HepG2 (cell line): ENCODE data around the gene PEAK3. TPM values are rescaled to one million over a fixed set of nuclear protein-coding genes. Genes with fewer than 3 reads are reported as not detected.
A peak's percentile ranks its signal among the peaks of the same experiment; 100 is the strongest.

Experiments used
- AGO2 ChIP-seq: fragments of 200-400 bp; formaldehyde crosslinking; optimal IDR thresholded peaks from 2 replicates; pipeline ENCODE3; 2017; ENCODE audit warnings: mild to moderate bottlenecking, low read depth, low read length, moderate library complexity
- ARNTL ChIP-seq: sonication (generic); formaldehyde crosslinking; IDR thresholded peaks from 2 replicates; pipeline ENCODE4 v1.4.0; 2020; ENCODE audit warnings: mild to moderate bottlenecking, missing genetic modification reagents
- CENPT ChIP-seq: sonication (generic); formaldehyde crosslinking; IDR thresholded peaks from 2 replicates; pipeline ENCODE4 v1.8.0; 2022; ENCODE audit warnings: low read depth, mild to moderate bottlenecking, moderate library complexity, missing genetic modification reagents
- GLI4 ChIP-seq: sonication (generic); formaldehyde crosslinking; IDR thresholded peaks from 2 replicates; pipeline ENCODE4 v1.5.1; 2020; ENCODE audit warnings: missing genetic modification reagents, mild to moderate bottlenecking, moderate library complexity, borderline replicate concordance
- HNRNPH1 ChIP-seq: fragments of 200-400 bp; formaldehyde crosslinking; optimal IDR thresholded peaks from 2 replicates; pipeline ENCODE3; 2017; ENCODE audit warnings: mild to moderate bottlenecking, low read depth, low read length
- HOXA3 ChIP-seq: sonication (generic); formaldehyde crosslinking; IDR thresholded peaks from 2 replicates; pipeline ENCODE4 v1.5.0; 2020; ENCODE audit warnings: missing genetic modification reagents
- JDP2 ChIP-seq: sonication (generic); formaldehyde crosslinking; IDR thresholded peaks from 2 replicates; pipeline ENCODE4 v1.8.1; 2022; ENCODE audit warnings: missing genetic modification reagents, borderline replicate concordance
- KAT7 ChIP-seq: IDR thresholded peaks from 2 replicates; pipeline ENCODE4 v1.6.1; 2018; ENCODE audit warnings: borderline replicate concordance, missing compliant biosample characterization
- PCBP2 ChIP-seq: fragments of 200-400 bp; formaldehyde crosslinking; optimal IDR thresholded peaks from 2 replicates; pipeline ENCODE3; 2018; ENCODE audit warnings: low read length, low read depth; ENCODE audit not compliant: poor library complexity, severe bottlenecking
- RBAK ChIP-seq: sonication (generic); formaldehyde crosslinking; IDR thresholded peaks from 2 replicates; pipeline ENCODE4 v1.5.1; 2020; ENCODE audit warnings: mild to moderate bottlenecking, missing genetic modification reagents
- RFXANK ChIP-seq: IDR thresholded peaks from 2 replicates; pipeline ENCODE4 v1.6.1; 2016
- SCMH1 ChIP-seq: sonication (generic); formaldehyde crosslinking; IDR thresholded peaks from 2 replicates; pipeline ENCODE4 v1.9.0; 2021; ENCODE audit warnings: missing genetic modification reagents, mild to moderate bottlenecking, borderline replicate concordance
- ZFY ChIP-seq: sonication (generic); formaldehyde crosslinking; IDR thresholded peaks from 2 replicates; pipeline ENCODE4 v1.4.0; 2020; ENCODE audit warnings: missing genetic modification reagents
- ZIK1 ChIP-seq: sonication (generic); formaldehyde crosslinking; IDR thresholded peaks from 2 replicates; pipeline ENCODE4 v1.5.0; 2020; ENCODE audit warnings: mild to moderate bottlenecking, low read depth, missing genetic modification reagents, borderline replicate concordance
- ZNF160 ChIP-seq: sonication (generic); formaldehyde crosslinking; IDR thresholded peaks from 2 replicates; pipeline ENCODE4 v1.8.0; 2022; ENCODE audit warnings: mild to moderate bottlenecking, inconsistent platforms, missing genetic modification reagents
- ZNF205 ChIP-seq: IDR thresholded peaks from 2 replicates; pipeline ENCODE4 v1.6.1; 2018; ENCODE audit warnings: missing biosample characterization, missing genetic modification reagents
- ZNF235 ChIP-seq: sonication (generic); formaldehyde crosslinking; IDR thresholded peaks from 2 replicates; pipeline ENCODE4 v1.8.1; 2023; ENCODE audit warnings: mild to moderate bottlenecking, missing genetic modification reagents, borderline replicate concordance
- ZNF253 ChIP-seq: sonication (generic); formaldehyde crosslinking; IDR thresholded peaks from 2 replicates; pipeline ENCODE4 v1.8.0; 2022; ENCODE audit warnings: mild to moderate bottlenecking, missing genetic modification reagents, borderline replicate concordance
- ZNF333 ChIP-seq: sonication (generic); formaldehyde crosslinking; IDR thresholded peaks from 2 replicates; pipeline ENCODE4 v1.4.0; 2020; ENCODE audit warnings: mild to moderate bottlenecking, missing genetic modification reagents, borderline replicate concordance
- ZNF432 ChIP-seq: sonication (generic); formaldehyde crosslinking; IDR thresholded peaks from 2 replicates; pipeline ENCODE4 v1.5.0; 2020; ENCODE audit warnings: missing genetic modification reagents, mild to moderate bottlenecking, borderline replicate concordance
- ZNF557 ChIP-seq: sonication (generic); formaldehyde crosslinking; IDR thresholded peaks from 2 replicates; pipeline ENCODE4 v1.4.0; 2020; ENCODE audit warnings: missing genetic modification reagents
- ZNF792 ChIP-seq: IDR thresholded peaks from 2 replicates; pipeline ENCODE4 v1.6.1; 2016
- ZSCAN25 ChIP-seq: sonication (generic); formaldehyde crosslinking; IDR thresholded peaks from 2 replicates; pipeline ENCODE4 v1.8.0; 2022; ENCODE audit warnings: mild to moderate bottlenecking, missing genetic modification reagents
- polyA plus RNA-seq, 8 experiments: library from polyadenylated mRNA; depleted of rRNA in 3 of 8; stranded (reverse) in 7 of 8; unstranded in 1 of 8; fragments of >200 nt; fragmentation: Illumina TruSeq in 4 of 8; extraction: Trizol in 4 of 8; gene quantifications; 2 replicates each; pipeline versions ENCODE4 v1.2.1 to v1.2.3, GENCODE V29; 2011 to 2016; ENCODE audit warnings: low read depth in 4 of 8, missing spikeins in 1 of 8, mixed read lengths in 1 of 8; ENCODE audit not compliant: insufficient read depth in 1 of 8
- total RNA-seq, 5 experiments: library from RNA; depleted of rRNA; stranded (reverse); fragments of >200 nt; fragmentation: Illumina TruSeq; extraction: Trizol; gene quantifications; 2 replicates each; pipeline ENCODE4 v1.2.3, GENCODE V29; 2016; ENCODE audit warnings: low read depth in 1 of 5
- TF ChIP-seq, protein P1 (sequence below): sonication (generic); formaldehyde crosslinking; IDR thresholded peaks from 2 replicates; pipeline ENCODE4 v1.4.0; 2020; ENCODE audit warnings: missing genetic modification reagents, low read depth, mild to moderate bottlenecking, borderline replicate concordance
- TF ChIP-seq, protein P2 (sequence below): sonication (generic); formaldehyde crosslinking; IDR thresholded peaks from 2 replicates; pipeline ENCODE4 v1.4.0; 2020; ENCODE audit warnings: missing genetic modification reagents
- TF ChIP-seq, protein P3 (sequence below): fragments of 450-650 bp; IDR thresholded peaks from 2 replicates; pipeline ENCODE4 v1.6.1; 2016
- TF ChIP-seq, protein P4 (sequence below): IDR thresholded peaks from 2 replicates; pipeline ENCODE4 v1.6.1; 2016

Gene PEAK3
- total and polyA plus RNA-seq, 2 of the 13 experiments (the other 11 are each of a cell fraction or from before 2014, with no cell fraction given) = not detected

DNA sequence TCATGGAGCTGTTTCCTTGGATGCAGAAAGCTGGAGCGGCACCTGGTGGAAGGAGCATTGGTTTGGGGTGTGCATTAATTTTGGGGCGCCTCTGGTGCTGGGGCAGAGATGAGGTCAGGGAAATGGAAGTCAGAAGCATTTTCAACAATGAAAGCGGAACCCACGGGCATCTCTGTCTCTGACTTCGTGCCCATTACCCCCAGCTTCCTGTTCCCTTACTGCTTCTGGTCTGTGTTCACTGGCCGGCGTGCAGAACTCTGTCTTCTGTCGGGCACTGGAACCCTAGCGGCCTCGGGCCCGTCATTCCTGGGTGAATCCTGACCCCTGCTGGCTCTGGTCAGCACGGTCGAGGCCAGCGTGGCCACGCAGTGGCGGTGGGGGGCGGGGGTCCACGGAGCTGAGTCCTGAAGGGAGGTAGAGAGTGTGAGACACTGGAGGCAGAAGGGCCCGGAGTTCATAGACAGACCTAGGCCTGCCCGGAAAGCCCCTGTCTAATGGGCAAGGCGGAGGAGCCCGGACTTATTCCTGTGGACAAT lies 33.9 kb upstream of the PEAK3 start (continued):
- TF ChIP-seq ZNF253 (CRISPR knock-in tag) (no peak), PCBP2 (no peak), HOXA3 (CRISPR knock-in tag) (no peak), ZNF432 (CRISPR knock-in tag) (no peak), RFXANK (CRISPR knock-in tag) (no peak), ARNTL (CRISPR knock-in tag) (no peak), CENPT (CRISPR knock-in tag) (0 out of 2 replicates have a peak, but pooled peaks have one; percentile 36), ZNF160 (CRISPR knock-in tag) (no peak), ZNF792 (CRISPR knock-in tag) (no peak), ZNF235 (CRISPR knock-in tag) (no peak), HNRNPH1 (no peak), ZNF333 (CRISPR knock-in tag) (0 out of 2 replicates have a peak, but pooled peaks have one; percentile 22), ZFY (no peak), JDP2 (CRISPR knock-in tag) (no peak), RBAK (no peak), ZSCAN25 (CRISPR knock-in tag) (peak; percentile 65; the same call in 1 of the 2 replicates), ZNF205 (no peak), ZNF557 (CRISPR knock-in tag) (no peak), ZIK1 (CRISPR knock-in tag) (peak; percentile 72; the same call in 1 of the 2 replicates), AGO2 (no peak), GLI4 (CRISPR knock-in tag) (0 out of 2 replicates have a peak, but pooled peaks have one; percentile 41), KAT7 (CRISPR knock-in tag) (0 out of 2 replicates have a peak, but pooled peaks have one; percentile 37), SCMH1 (CRISPR knock-in tag) (no peak)
- TF ChIP-seq, protein P1, sequence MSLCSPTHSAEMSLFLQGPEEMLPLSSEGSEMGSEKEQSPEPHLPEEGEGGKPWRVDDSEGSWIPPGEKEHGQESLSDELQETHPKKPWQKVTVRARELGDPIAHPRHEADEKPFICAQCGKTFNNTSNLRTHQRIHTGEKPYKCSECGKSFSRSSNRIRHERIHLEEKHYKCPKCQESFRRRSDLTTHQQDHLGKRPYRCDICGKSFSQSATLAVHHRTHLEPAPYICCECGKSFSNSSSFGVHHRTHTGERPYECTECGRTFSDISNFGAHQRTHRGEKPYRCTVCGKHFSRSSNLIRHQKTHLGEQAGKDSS (CRISPR knock-in tag) = 0 out of 2 replicates have a peak, but pooled peaks have one; percentile 48
- TF ChIP-seq, protein P2, sequence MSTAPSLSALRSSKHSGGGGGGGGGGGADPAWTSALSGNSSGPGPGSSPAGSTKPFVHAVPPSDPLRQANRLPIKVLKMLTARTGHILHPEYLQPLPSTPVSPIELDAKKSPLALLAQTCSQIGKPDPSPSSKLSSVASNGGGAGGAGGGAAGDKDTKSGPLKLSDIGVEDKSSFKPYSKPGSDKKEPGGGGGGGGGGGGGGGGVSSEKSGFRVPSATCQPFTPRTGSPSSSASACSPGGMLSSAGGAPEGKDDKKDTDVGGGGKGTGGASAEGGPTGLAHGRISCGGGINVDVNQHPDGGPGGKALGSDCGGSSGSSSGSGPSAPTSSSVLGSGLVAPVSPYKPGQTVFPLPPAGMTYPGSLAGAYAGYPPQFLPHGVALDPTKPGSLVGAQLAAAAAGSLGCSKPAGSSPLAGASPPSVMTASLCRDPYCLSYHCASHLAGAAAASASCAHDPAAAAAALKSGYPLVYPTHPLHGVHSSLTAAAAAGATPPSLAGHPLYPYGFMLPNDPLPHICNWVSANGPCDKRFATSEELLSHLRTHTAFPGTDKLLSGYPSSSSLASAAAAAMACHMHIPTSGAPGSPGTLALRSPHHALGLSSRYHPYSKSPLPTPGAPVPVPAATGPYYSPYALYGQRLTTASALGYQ = no peak
- TF ChIP-seq, protein P3, sequence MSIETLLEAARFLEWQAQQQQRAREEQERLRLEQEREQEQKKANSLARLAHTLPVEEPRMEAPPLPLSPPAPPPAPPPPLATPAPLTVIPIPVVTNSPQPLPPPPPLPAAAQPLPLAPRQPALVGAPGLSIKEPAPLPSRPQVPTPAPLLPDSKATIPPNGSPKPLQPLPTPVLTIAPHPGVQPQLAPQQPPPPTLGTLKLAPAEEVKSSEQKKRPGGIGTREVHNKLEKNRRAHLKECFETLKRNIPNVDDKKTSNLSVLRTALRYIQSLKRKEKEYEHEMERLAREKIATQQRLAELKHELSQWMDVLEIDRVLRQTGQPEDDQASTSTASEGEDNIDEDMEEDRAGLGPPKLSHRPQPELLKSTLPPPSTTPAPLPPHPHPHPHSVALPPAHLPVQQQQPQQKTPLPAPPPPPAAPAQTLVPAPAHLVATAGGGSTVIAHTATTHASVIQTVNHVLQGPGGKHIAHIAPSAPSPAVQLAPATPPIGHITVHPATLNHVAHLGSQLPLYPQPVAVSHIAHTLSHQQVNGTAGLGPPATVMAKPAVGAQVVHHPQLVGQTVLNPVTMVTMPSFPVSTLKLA = no peak
- TF ChIP-seq, protein P4, sequence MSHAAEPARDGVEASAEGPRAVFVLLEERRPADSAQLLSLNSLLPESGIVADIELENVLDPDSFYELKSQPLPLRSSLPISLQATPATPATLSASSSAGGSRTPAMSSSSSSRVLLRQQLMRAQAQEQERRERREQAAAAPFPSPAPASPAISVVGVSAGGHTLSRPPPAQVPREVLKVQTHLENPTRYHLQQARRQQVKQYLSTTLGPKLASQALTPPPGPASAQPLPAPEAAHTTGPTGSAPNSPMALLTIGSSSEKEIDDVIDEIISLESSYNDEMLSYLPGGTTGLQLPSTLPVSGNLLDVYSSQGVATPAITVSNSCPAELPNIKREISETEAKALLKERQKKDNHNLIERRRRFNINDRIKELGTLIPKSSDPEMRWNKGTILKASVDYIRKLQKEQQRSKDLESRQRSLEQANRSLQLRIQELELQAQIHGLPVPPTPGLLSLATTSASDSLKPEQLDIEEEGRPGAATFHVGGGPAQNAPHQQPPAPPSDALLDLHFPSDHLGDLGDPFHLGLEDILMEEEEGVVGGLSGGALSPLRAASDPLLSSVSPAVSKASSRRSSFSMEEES (CRISPR knock-in tag) = no peak
